K562 (cell line): ENCODE data around the gene TMEM273.

Experiments used
- POLR2AphosphoS5 ChIP-seq: IDR thresholded peaks from 2 replicates; pipeline ENCODE4 v1.6.1; 2011; ENCODE audit warnings: mild to moderate bottlenecking, low read depth, low read length, moderate library complexity; ENCODE audit not compliant: control insufficient read depth, insufficient read depth
- TF ChIP-seq, protein P1 (sequence below), 3 experiments: IDR thresholded peaks in 2 of 3; conservative IDR thresholded peaks in 1 of 3; 2 replicates each; pipeline ENCODE4 v1.5.1; 2011 to 2012; ENCODE audit warnings: low read length in 3 of 3, mild to moderate bottlenecking in 3 of 3, control low read depth in 2 of 3, improper control_type of control experiment in 1 of 3, inconsistent platforms in 1 of 3, low read depth in 1 of 3, mixed read lengths in 1 of 3, moderate library complexity in 1 of 3; ENCODE audit not compliant: insufficient read depth in 2 of 3

DNA sequence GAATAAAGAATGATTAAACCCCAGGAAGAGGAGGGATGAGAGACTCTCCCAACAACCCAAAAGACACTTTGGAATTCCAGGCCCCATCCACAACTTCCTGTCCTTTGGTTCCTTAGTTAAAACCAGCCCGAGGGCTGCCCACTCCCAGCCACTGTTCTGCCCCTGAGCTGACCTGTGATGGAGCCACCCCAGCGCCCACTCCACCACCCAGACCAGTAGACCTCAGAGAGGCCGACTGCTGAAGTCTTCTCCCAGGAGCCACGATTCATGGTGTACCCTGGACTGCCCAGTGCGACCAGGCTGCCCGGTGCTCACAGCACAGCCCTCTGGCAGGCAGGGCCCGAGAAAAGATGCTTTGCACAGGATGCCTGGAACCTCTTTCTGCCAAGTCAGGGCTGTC, 79.5 kb downstream of the TMEM273 start:
- TF ChIP-seq, protein P1, sequence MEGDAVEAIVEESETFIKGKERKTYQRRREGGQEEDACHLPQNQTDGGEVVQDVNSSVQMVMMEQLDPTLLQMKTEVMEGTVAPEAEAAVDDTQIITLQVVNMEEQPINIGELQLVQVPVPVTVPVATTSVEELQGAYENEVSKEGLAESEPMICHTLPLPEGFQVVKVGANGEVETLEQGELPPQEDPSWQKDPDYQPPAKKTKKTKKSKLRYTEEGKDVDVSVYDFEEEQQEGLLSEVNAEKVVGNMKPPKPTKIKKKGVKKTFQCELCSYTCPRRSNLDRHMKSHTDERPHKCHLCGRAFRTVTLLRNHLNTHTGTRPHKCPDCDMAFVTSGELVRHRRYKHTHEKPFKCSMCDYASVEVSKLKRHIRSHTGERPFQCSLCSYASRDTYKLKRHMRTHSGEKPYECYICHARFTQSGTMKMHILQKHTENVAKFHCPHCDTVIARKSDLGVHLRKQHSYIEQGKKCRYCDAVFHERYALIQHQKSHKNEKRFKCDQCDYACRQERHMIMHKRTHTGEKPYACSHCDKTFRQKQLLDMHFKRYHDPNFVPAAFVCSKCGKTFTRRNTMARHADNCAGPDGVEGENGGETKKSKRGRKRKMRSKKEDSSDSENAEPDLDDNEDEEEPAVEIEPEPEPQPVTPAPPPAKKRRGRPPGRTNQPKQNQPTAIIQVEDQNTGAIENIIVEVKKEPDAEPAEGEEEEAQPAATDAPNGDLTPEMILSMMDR (IDR thresholded peaks at IDR 0.05 in 2 of 3, conservative IDR thresholded peaks at IDR 0.05 in 1 of 3; ENCODE audit: insufficient read depth in 2 of 3, low read depth in 1 of 3, low read length in 3 of 3) = no peak
- no peak for TF ChIP-seq POLR2AphosphoS5
